ENCODE data around the gene GAP43. TPM values are rescaled to one million over a fixed set of nuclear protein-coding genes. Genes with fewer than 3 reads are reported as not detected.

The GAP43 gene
- total and polyA plus RNA-seq, 2 donors (not counting 1 experiment from before 2014, with no cell fraction given), result 0.17 to 2.1 TPM

DNA sequence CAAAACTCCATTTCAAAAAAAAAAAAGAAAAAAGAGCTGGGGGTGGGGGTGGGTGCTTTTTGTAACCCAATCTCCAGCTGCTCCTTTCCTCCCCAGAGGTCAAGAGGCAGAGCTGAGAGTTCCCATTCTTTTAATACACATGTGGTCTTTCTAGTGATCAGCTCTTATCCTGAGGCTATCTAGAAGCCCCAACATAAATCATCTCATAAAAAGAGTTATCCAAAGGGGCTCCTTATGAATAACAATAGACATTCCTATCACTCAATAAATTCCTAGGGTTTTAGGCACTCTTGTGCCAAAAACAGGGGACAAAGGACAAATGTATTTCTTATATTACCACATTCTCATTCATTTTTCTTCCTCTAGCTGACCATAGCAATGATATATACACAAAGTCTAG, 25.1 kb upstream of the GAP43 start:
- H3K79me2 ChIP-seq (ENCODE audit: control insufficient read depth, insufficient read depth, low read length), result no peaks in the 10 kb centered on the region
- no peak overlapping the region for H3K9ac ChIP-seq (ENCODE audit: insufficient read depth, low read length)
- H3K4me2 ChIP-seq (ENCODE audit: extremely low read depth, insufficient read depth, low read length), result no peak overlapping the region
- no peaks in the 10 kb centered on the region for H3K27me3 ChIP-seq (ENCODE audit: control insufficient read depth, insufficient read depth, low read length)
- no peaks in the 10 kb centered on the region for H4K20me1 ChIP-seq (ENCODE audit: control insufficient read depth, extremely low read depth, insufficient read depth, low read length)
- DNase-seq (ENCODE audit: low read depth in 2 of 2), result no peak
- no peak overlapping the region for H2AFZ ChIP-seq (ENCODE audit: low read length)
- H3K9me3 ChIP-seq (ENCODE audit: control insufficient read depth, insufficient read depth, low read depth, low read length), result no peaks in the 10 kb centered on the region
- H3K4me1 ChIP-seq (ENCODE audit: control insufficient read depth, extremely low read depth, insufficient read depth, low read length), result no peaks in the 10 kb centered on the region
- no peak overlapping the region for H3K27ac ChIP-seq (ENCODE audit: insufficient read depth, low read length)
- no peaks in the 10 kb centered on the region for H3K36me3 ChIP-seq (ENCODE audit: control insufficient read depth, insufficient read depth, low read length)
- no peak overlapping the region for H3K4me3 ChIP-seq (replicated peaks in 1 of 4; ENCODE audit: control extremely low read depth in 1 of 4, insufficient read depth in 1 of 4, low read depth in 3 of 4, low read length in 4 of 4)
- TF ChIP-seq, protein P1, sequence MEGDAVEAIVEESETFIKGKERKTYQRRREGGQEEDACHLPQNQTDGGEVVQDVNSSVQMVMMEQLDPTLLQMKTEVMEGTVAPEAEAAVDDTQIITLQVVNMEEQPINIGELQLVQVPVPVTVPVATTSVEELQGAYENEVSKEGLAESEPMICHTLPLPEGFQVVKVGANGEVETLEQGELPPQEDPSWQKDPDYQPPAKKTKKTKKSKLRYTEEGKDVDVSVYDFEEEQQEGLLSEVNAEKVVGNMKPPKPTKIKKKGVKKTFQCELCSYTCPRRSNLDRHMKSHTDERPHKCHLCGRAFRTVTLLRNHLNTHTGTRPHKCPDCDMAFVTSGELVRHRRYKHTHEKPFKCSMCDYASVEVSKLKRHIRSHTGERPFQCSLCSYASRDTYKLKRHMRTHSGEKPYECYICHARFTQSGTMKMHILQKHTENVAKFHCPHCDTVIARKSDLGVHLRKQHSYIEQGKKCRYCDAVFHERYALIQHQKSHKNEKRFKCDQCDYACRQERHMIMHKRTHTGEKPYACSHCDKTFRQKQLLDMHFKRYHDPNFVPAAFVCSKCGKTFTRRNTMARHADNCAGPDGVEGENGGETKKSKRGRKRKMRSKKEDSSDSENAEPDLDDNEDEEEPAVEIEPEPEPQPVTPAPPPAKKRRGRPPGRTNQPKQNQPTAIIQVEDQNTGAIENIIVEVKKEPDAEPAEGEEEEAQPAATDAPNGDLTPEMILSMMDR (conservative IDR thresholded peaks at IDR 0.05 in 1 of 2, IDR thresholded peaks at IDR 0.05 in 1 of 2; ENCODE audit: low read depth in 1 of 2, low read length in 2 of 2), result no peak
- no peak for TF ChIP-seq EZH2 (IDR thresholded peaks at IDR 0.05; ENCODE audit: low read length, missing control alignments)

DNA sequence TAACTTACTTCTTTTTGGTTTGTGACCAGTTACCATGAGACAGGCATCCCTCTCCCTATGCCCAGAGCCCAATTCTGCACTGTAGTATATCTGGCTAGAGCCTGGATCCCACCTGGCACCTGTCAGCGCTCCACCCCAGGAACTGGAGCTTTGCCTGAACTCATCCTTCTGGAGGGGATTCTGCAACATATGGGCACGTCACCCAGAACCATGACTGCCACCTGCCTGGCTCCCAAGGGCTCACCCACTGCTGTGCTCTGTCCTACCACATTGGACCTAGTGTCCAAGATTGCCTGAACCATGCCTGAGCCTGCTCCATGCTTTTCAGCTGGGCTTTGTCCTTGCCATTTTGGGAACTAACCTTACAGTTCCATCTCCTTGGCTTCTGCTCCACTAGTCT, 21.1 kb upstream of the GAP43 start:
- H3K27ac ChIP-seq (ENCODE audit: insufficient read depth, low read length), result no peak overlapping the region
- no peak for DNase-seq (ENCODE audit: low read depth in 2 of 2)
- no peak overlapping the region for H3K4me3 ChIP-seq (replicated peaks in 1 of 4; ENCODE audit: control extremely low read depth in 1 of 4, insufficient read depth in 1 of 4, low read depth in 3 of 4, low read length in 4 of 4)
- no peaks in the 10 kb centered on the region for H4K20me1 ChIP-seq (ENCODE audit: control insufficient read depth, extremely low read depth, insufficient read depth, low read length)
- no peaks in the 10 kb centered on the region for H3K4me1 ChIP-seq (ENCODE audit: control insufficient read depth, extremely low read depth, insufficient read depth, low read length)
- no peaks in the 10 kb centered on the region for H3K9me3 ChIP-seq (ENCODE audit: control insufficient read depth, insufficient read depth, low read depth, low read length)
- no peak overlapping the region for H2AFZ ChIP-seq (ENCODE audit: low read length)
- no peaks in the 10 kb centered on the region for H3K27me3 ChIP-seq (ENCODE audit: control insufficient read depth, insufficient read depth, low read length)
- H3K9ac ChIP-seq (ENCODE audit: insufficient read depth, low read length), result no peak overlapping the region
- H3K36me3 ChIP-seq (ENCODE audit: control insufficient read depth, insufficient read depth, low read length), result no peaks in the 10 kb centered on the region
- TF ChIP-seq EZH2 (IDR thresholded peaks at IDR 0.05; ENCODE audit: low read length, missing control alignments), result no peak
- TF ChIP-seq, protein P1 (conservative IDR thresholded peaks at IDR 0.05 in 1 of 2, IDR thresholded peaks at IDR 0.05 in 1 of 2; ENCODE audit: low read depth in 1 of 2, low read length in 2 of 2), result no peak
- H3K4me2 ChIP-seq (ENCODE audit: extremely low read depth, insufficient read depth, low read length), result no peak overlapping the region
- no peaks in the 10 kb centered on the region for H3K79me2 ChIP-seq (ENCODE audit: control insufficient read depth, insufficient read depth, low read length)

DNA sequence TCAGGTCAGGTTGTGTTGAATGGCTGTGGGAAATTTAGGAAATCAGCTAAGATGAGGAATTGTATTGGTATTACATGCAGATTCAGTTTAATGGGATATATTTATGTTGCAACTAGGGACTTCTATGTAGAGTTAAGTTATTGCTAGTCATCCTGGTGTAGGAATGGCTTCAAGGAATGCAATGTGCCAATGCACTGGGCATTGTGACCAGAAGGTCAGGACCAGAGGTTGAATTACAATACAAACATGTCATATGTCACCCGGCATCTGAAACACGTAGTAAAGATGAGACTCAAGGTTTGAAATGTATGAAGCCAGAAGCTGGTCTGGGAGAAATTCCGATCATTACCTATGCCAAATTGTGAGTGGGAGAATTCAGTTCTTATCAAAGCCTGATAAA, 11.7 kb upstream of the GAP43 start:
- DNase-seq (ENCODE audit: low read depth in 2 of 2), result no peak
- Histone ChIP-seq H3K36me3 (ENCODE audit: control insufficient read depth, insufficient read depth, low read length) (no peaks in the 10 kb centered on the region), H3K27ac (ENCODE audit: insufficient read depth, low read length) (no peak overlapping the region), H3K4me1 (ENCODE audit: control insufficient read depth, extremely low read depth, insufficient read depth, low read length) (no peaks in the 10 kb centered on the region), H3K4me2 (ENCODE audit: extremely low read depth, insufficient read depth, low read length) (no peak overlapping the region), H3K79me2 (ENCODE audit: control insufficient read depth, insufficient read depth, low read length) (no peaks in the 10 kb centered on the region), H3K9me3 (ENCODE audit: control insufficient read depth, insufficient read depth, low read depth, low read length) (no peaks in the 10 kb centered on the region), H4K20me1 (ENCODE audit: control insufficient read depth, extremely low read depth, insufficient read depth, low read length) (no peaks in the 10 kb centered on the region), H2AFZ (ENCODE audit: low read length) (no peak overlapping the region), H3K27me3 (ENCODE audit: control insufficient read depth, insufficient read depth, low read length) (no peaks in the 10 kb centered on the region), H3K9ac (ENCODE audit: insufficient read depth, low read length) (no peak overlapping the region), H3K4me3 (replicated peaks in 1 of 4; ENCODE audit: control extremely low read depth in 1 of 4, insufficient read depth in 1 of 4, low read depth in 3 of 4, low read length in 4 of 4) (no peak overlapping the region)
- no peak for TF ChIP-seq EZH2 (IDR thresholded peaks at IDR 0.05; ENCODE audit: low read length, missing control alignments)
- TF ChIP-seq, protein P1 (conservative IDR thresholded peaks at IDR 0.05 in 1 of 2, IDR thresholded peaks at IDR 0.05 in 1 of 2; ENCODE audit: low read depth in 1 of 2, low read length in 2 of 2), result no peak

Measured in fibroblast of lung (primary cell).